ENCODE results near the gene DUSP6.

- TF ChIP-seq ATF2 (CRISPR knock-in tag; IDR thresholded peaks at IDR 0.05) (no peak), EHMT2 (IDR thresholded peaks at IDR 0.05) (no peak), E2F6 (IDR thresholded peaks at IDR 0.05; ENCODE audit: borderline replicate concordance in 1 of 2, extremely low read depth in 1 of 2, insufficient read depth in 1 of 2, insufficient read length in 1 of 2, low read depth in 1 of 2, low read length in 1 of 2, poor library complexity in 1 of 2, severe bottlenecking in 1 of 2) (no peak), SP1 (CRISPR knock-in tag; IDR thresholded peaks at IDR 0.05) (no peak), CTCF (IDR thresholded peaks at IDR 0.05 in 2 of 3, conservative IDR thresholded peaks at IDR 0.05 in 1 of 3; ENCODE audit: insufficient read depth in 2 of 3, low read depth in 1 of 3, low read length in 3 of 3) (no peak), POLR2A (conservative IDR thresholded peaks at IDR 0.05) (no peak), TAF15 (IDR thresholded peaks at IDR 0.05; ENCODE audit: low read depth, low read length) (no peak), SIN3A (IDR thresholded peaks at IDR 0.05; ENCODE audit: borderline replicate concordance in 2 of 2, control insufficient read depth in 1 of 2, low read depth in 2 of 2, low read length in 2 of 2) (no peak)
These were observed 5.0 kb upstream of the DUSP6 start for GRCh38 chr12:89357297-89357730.

Data from K562 (cell line).